DND-41 (cell line): ENCODE results near the gene DCAF8.

Source experiments
- CTCF ChIP-seq: IDR thresholded peaks from 2 replicates; pipeline ENCODE4 v1.5.1; 2012; ENCODE audit warnings: borderline replicate concordance, low read length, moderate library complexity, mild to moderate bottlenecking; ENCODE audit not compliant: poor library complexity, severe bottlenecking; ENCODE audit errors: extremely low read depth
- EZH2 ChIP-seq: IDR thresholded peaks from 3 replicates; pipeline ENCODE4 v1.6.1; 2012; ENCODE audit warnings: borderline replicate concordance, low read depth, mild to moderate bottlenecking, moderate library complexity, low read length, inconsistent platforms; ENCODE audit not compliant: severe bottlenecking

DNA sequence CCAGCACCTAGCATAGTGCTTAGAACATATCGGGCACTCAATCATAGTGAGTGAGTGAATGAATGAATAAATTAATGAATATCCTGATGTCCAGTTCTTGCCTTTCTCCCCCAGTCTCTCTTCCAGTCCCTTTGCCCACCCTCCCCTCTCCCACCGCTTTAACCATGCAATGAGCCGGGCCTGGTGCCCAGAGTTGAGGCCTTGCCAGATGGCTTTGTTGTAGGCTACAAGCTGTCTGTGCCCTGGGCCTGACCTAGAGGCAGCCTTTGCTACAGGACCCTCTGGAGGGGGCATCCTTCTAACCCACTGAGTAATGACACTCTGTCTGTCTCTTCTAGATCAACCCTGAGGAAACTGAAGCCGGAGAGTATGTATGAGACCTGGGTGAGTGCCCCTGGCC lies 65.1 kb downstream of the DCAF8 start:
- TF ChIP-seq CTCF (no peak), EZH2 (no peak)
